Lower leg skin (tissue), 4 donors: ENCODE measurements around the gene TTI1. TPM values are rescaled to one million over a fixed set of nuclear protein-coding genes. Genes with fewer than 3 reads are reported as not detected.

Experiments used
- DNase-seq, 2 donors: peaks; one replicate each; pipeline ENCODE4 v3.0.0-alpha.2; 2019; ENCODE audit warnings: low spot score in 2 of 2
- H3K4me3 ChIP-seq: fragments of 200-600 bp; sonication (generic); 2 replicates; pipeline ENCODE4 v1.5.1; 2017; ENCODE audit warnings: mild to moderate bottlenecking, low read depth; ENCODE audit not compliant: poor library complexity, severe bottlenecking
- CTCF ChIP-seq, 3 donors: fragments of 450-650 bp; IDR thresholded peaks; one replicate each; pipeline ENCODE4 v1.5.1; 2016; ENCODE audit warnings: antibody characterized with exemption in 3 of 3, mild to moderate bottlenecking in 3 of 3, moderate library complexity in 2 of 3
- POLR2A ChIP-seq, 2 donors: fragments of 450-650 bp; IDR thresholded peaks; one replicate each; pipeline ENCODE4 v1.6.1; 2016 to 2017; ENCODE audit warnings: antibody characterized with exemption in 2 of 2, mild to moderate bottlenecking in 1 of 2, moderate library complexity in 1 of 2
- WGBS, 2 donors: methylation state at CpG; one replicate each; pipeline ENCODE4 v1.1.5; 2018; 5-methylcytosine and 5-hydroxymethylcytosine counted together
- intact Hi-C: fragments of 100-400 bp; cut with DNase I; formaldehyde crosslinking; loops from one replicate; pipeline ENCODE4 v1.15.0; 2023; ENCODE audit warnings: low total_unique reads
- total RNA-seq, 4 donors: library from RNA; depleted of rRNA; stranded (reverse); fragments of >200 nt; gene quantifications; one replicate each; pipeline ENCODE4 v1.1.0, GENCODE V29; 2016

The TTI1 gene
- total RNA-seq, 4 donors from 2014 or later, result 11.3 to 15.1 (median 13.4) TPM

DNA sequence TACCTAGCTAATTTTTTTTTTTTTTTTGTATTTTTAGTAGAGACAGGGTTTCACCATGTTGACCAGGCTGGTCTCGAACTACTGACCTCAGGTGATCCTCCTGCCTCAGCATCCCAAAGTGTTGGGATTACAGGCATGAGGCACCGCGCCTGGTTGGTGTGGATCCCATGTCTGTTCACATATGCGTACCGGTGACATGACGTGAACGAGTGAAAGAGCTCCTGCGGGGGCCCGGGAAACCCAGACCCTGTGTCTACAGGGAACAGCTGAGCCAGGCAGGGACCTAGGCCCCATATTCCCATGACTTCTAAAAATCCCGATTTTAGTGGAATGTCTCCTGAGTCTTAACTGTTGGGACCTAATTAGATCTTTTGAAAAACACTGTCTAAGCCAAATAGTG lies 97.2 kb downstream of the TTI1 start:
- H3K4me3 ChIP-seq, result no peak overlapping the region
- 94 to 96% methylated on average over 10 of the region's 10 CpGs for WGBS, 2 donors
- intact Hi-C loops, result no loop called here
- TF ChIP-seq POLR2A (IDR thresholded peaks at IDR 0.05) (no peak), CTCF (IDR thresholded peaks at IDR 0.05) (no peak)
- no peak for DNase-seq

GRCh38 chr20:37935435-37935834 lies 97.8 kb downstream of the TTI1 start:
- no peak for TF ChIP-seq POLR2A (IDR thresholded peaks at IDR 0.05)
- no peak for TF ChIP-seq CTCF (IDR thresholded peaks at IDR 0.05)
- H3K4me3 ChIP-seq, result no peak overlapping the region
- no peak for DNase-seq
- intact Hi-C loops, result no loop called here
- 29 to 37% methylated on average over 7 of the region's 7 CpGs for WGBS, 2 donors

GRCh38 chr20:37934634-37935375 lies 98.5 kb downstream of the TTI1 start:
- TF ChIP-seq POLR2A (IDR thresholded peaks at IDR 0.05) (no peak), CTCF (IDR thresholded peaks at IDR 0.05) (no peak)
- WGBS, 2 donors, result 62 to 74% methylated on average over 14 of the region's 14 CpGs
- no peak for DNase-seq
- H3K4me3 ChIP-seq, result no peak overlapping the region
- intact Hi-C loops, result no loop called here

GRCh38 chr20:37933786-37934633 lies 99.2 kb downstream of the TTI1 start:
- intact Hi-C loops, result no loop called here
- no peak for DNase-seq
- no peak for TF ChIP-seq CTCF (IDR thresholded peaks at IDR 0.05)
- TF ChIP-seq POLR2A (IDR thresholded peaks at IDR 0.05), result no peak
- 88 to 94% methylated on average over 15 of the region's 15 CpGs for WGBS, 2 donors
- H3K4me3 ChIP-seq, result no peak overlapping the region

Other genes with a start within 250 kb of the TTI1 start
- gene VSTM2L, start 130.3 kb downstream of the TTI1 start, total RNA-seq, result 10 to 100 TPM in 1 of 4 donors, 1 to 10 TPM in 2, under 1 TPM in 1; 0.64 to 15.9 (median 3.9) TPM
- gene RPRD1B, start 290 bp upstream of the TTI1 start, total RNA-seq, result 10 to 100 TPM; 16.3 to 37.5 (median 22.9) TPM
- 1 to 10 TPM; 3.7 to 6.2 (median 4.6) TPM for gene TGM2, start 131.8 kb upstream of the TTI1 start, total RNA-seq
- under 1 TPM in 3 of 4 donors, not detected in 1; 0.17 to 0.88 (median 0.46) TPM for gene KIAA1755, start 227.3 kb upstream of the TTI1 start, total RNA-seq